Neural cell (in vitro differentiated cells): ENCODE results near the gene FGGY.

Experiments used
- EP300 ChIP-seq: fragments of 450-650 bp; conservative IDR thresholded peaks from 2 replicates; pipeline ENCODE4 v1.6.1; 2014; ENCODE audit warnings: antibody characterized with exemption, mild to moderate bottlenecking, moderate library complexity; ENCODE audit not compliant: poor library complexity, severe bottlenecking
- SMC3 ChIP-seq: fragments of 450-650 bp; conservative IDR thresholded peaks from 2 replicates; pipeline ENCODE4 v1.6.1; 2014; ENCODE audit warnings: antibody characterized with exemption, mild to moderate bottlenecking, moderate library complexity; ENCODE audit not compliant: poor library complexity

DNA sequence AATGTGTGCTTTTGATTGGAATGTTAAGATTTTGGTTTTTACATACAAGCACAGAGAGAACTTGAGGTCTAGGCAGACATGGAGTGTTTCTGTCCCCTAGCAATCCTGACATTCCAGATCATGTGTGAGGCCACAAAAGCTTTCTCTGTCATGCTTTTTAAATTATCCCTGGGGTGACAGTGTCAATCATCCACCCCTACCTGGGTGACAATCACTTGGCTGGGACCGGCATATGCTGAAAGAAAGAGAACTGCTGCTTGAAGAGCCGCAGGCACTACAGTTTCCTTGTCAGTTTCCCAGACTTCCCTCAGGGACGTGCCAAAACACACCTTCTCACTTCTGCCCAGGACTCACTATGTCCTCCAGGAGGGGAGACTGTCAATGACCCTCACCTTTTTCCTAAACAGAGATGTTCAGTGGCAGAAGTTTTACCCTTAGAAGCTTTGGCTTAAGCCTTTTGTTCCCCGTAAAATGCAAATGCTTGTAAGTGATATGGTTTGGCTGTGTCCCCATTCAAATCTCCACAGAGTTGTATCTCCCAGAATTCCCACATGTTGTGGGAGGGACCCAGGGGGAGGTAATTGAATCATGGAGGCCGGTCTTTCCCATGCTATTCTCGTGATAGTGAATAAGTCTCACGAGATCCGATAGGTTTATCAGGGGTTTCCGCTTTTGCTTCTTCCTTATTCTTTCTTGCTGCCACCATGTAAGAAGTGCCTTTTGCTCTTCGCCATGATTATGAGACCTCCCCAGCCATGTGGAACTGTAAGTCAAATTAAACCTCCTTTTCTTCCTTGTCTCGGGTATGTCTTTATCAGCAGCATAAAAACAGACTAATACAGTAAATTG is 217.4 kb downstream of the FGGY start:
- TF ChIP-seq SMC3: no peak
- peak; percentile 86 for TF ChIP-seq EP300
